HCT116 (cell line): Measurements from ENCODE around the gene CUEDC1.

Experiments
- JUND ChIP-seq: IDR thresholded peaks from 2 replicates; pipeline ENCODE4 v1.6.1; 2012
- POLR2A ChIP-seq: IDR thresholded peaks from 2 replicates; pipeline ENCODE4 v1.7.0; 2011; ENCODE audit warnings: borderline replicate concordance; ENCODE audit not compliant: insufficient read depth, insufficient read length; ENCODE audit errors: extremely low read depth

DNA sequence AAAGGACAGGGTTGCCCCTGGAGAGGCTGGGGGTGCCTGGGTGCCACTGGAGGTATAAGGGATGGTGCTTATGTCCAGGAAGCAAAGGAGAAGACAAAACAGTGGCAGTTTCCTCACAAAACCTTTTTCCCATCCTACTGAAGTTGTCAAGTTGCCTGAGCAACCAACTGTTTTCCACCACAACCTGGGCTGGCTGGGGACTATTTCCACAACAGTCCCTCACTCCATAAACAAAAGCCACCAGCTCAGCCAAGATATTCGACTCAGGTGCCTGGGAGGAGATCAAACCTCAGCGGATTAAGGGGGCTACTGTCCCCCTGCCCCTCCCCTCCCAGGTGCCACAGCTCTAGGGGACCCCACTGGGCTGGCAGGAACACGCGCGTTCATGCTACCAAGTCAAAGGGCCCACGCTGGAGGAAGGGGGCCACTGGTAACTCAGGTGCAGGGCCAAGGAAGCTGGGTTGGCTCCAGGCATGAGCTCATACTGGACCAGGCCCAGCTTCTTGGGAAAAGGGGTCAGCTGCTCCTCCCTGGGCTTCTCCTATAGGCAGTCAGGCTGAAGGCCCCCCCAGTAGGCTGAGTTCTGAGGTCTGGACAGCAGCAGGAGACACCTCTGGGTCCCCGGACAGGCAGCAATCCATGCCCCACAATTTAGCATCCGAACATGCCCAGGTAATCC is 59.7 kb downstream of the CUEDC1 start:
- no peak for TF ChIP-seq POLR2A
- no peak for TF ChIP-seq JUND
